Renal cortical epithelial cell (primary cell): Measurements from ENCODE around the gene RBFOX2. TPM values are rescaled to one million over a fixed set of nuclear protein-coding genes. Genes with fewer than 3 reads are reported as not detected.

ENCODE experiments used
- DNase-seq: peaks from one replicate; pipeline ENCODE4 v3.0.0-alpha.2; 2011; ENCODE audit warnings: low read depth
- total RNA-seq: library from RNA; depleted of rRNA; stranded (reverse); fragments of >200 nt; gene quantifications from 2 replicates; pipeline ENCODE4 v1.2.3, GENCODE V29; 2014

RBFOX2 gene
- total RNA-seq, 1 donor from 2014 or later = 125 TPM

GRCh38 chr22:35900483-35901168 lies 128.0 kb downstream of the RBFOX2 start:
- DNase-seq = no peak

DNA sequence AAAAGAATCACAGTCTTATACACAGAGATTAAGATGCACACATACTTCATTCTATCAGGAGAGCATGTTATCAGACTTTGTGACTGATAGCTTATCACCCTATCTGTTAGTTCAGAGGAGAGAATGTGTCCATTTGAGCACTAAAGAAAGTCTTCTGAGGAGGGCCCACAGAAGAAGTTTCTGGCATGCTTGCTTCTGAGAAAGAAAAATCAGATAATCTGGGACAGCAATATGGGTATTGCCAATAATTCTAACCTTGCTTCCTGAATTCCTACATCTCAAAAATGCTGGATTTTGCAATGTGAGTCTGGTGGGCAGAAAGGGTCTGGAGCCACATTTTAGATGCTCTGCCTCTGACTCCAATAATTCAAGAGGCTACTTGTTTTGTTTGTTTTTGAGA lies 128.9 kb downstream of the RBFOX2 start:
- no peak for DNase-seq

GRCh38 chr22:35896111-35896705 lies 132.4 kb downstream of the RBFOX2 start:
- no peak for DNase-seq

DNA sequence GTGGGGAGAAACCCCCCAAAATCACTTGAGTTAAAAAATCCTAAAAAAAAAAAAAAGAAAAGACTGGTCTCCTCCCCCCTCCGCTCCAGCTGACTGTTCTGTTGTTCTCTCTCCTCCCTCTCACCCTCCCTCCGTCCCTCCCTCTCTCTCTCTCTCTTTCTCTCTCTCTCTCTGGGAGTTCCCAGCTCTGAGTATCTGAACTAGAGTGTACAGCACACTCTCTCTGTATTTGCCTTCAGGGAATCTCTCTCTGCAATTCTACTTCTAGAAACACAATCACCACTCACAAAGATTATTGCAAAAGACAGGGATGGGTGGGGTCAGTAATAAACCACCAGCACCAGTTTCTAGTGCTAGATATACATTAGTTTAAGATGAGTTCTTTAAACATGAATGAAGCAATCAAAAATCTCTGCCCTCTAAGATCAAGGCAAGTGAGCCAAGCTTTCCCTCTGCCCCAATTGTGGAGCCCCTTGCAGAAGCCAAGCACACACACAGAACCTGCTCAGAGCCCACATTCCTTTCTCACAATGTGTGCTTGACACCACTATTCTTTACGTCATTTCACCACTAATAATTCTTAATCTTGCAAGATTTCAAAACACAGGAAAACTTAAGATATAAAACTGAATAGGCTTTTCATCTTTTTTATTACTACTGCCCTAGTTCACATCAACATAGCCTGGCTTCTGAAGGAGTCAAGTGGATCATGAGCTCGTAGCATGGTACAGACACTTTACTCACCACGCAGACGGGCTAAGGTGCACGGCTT lies 133.5 kb downstream of the RBFOX2 start:
- peak; percentile 90 for DNase-seq

DNA sequence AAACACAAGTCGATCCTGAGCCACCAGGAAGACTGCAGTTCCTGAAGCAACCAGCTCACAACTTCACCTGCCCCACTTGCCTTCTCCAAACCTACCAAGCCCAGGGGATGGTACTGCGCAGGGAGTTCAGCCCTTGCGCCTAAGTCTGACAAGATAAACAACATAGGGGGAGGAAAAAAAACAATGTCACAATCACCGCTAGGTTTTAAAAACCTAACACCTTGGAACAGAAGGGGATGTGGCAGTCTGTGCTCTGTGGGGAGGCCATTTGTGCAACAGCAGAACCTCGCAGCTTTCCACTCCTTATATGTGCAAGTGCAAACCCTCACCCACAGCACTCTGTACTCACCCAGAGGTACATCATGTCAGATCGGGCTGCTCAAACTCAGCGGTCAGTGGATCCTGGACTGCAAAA lies 134.2 kb downstream of the RBFOX2 start:
- no peak for DNase-seq

- no peak for DNase-seq
Observed at GRCh38 chr22:35893698-35894097, 134.9 kb downstream of the RBFOX2 start.

DNA sequence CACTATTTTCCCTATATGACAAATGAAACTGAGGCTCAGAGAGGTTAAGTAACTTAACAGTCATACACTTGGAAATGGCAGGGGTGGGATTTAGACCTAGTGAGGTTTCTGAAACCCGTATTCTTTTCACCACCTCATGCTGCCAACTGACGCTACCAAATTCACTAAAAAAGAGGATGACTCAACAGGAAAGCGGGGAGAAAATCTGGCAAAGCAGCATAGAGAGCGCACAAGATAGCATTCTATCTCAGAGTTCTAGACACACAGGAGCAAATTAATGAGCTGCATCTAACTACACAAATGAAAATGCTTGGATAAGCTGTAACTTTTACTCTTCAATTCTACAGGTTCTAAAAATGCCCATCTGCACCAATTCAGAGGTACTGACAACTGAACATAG lies 136.4 kb downstream of the RBFOX2 start:
- DNase-seq = peak; percentile 51

- no peak for DNase-seq
Observed at GRCh38 chr22:35891442-35891841, 137.2 kb downstream of the RBFOX2 start.

- no peak for DNase-seq
Observed at GRCh38 chr22:35889071-35889470, 139.6 kb downstream of the RBFOX2 start.

GRCh38 chr22:35888181-35888870 lies 140.3 kb downstream of the RBFOX2 start:
- DNase-seq = peak; percentile 73

DNA sequence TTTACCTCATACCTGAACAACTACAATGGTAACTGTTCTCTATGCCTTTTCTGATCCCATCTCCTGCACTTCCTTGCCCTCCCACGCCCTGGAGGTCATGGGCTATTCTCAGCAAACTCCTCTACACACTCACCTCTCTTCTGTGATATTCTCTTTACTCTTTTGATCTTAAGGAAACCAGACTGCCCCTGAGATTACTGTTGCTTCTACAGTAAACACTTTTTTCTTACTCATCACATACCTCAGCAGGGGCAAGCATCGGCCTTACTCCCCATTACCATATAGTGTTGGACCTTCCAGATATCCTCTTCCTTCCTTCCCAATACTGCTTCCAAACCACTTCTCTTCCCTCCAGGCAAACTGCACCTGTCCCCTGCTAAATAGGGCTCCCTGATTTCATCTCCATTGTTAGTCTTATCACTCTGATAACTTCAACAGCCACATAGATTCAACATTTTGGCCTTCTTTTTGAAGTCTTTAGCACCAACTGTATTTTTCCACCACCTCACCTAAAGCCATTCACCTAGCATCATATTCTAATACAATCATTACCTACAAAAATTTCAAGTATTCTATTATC lies 141.2 kb downstream of the RBFOX2 start:
- peak; percentile 43 for DNase-seq

GRCh38 chr22:35886309-35886708 lies 142.3 kb downstream of the RBFOX2 start:
- DNase-seq = peak; percentile 14

DNA sequence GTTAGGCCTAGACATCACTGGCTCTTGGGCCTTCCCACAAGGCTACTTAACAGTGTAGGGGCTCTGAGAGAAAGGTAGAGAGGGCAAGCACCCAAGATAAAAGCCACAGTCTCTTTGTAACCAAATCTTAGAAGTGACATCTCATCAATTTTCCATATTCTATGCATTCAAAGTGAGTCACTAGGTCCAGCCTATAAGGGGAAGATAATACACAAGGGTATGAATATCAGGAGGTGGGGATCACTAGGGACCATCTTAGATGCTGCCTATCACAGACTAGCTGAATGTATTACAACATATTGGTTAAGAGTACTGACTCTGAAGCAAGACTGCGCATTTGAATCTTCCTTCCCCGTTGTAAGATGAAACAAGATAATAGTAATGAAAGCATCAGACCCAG lies 144.1 kb downstream of the RBFOX2 start:
- no peak for DNase-seq

DNA sequence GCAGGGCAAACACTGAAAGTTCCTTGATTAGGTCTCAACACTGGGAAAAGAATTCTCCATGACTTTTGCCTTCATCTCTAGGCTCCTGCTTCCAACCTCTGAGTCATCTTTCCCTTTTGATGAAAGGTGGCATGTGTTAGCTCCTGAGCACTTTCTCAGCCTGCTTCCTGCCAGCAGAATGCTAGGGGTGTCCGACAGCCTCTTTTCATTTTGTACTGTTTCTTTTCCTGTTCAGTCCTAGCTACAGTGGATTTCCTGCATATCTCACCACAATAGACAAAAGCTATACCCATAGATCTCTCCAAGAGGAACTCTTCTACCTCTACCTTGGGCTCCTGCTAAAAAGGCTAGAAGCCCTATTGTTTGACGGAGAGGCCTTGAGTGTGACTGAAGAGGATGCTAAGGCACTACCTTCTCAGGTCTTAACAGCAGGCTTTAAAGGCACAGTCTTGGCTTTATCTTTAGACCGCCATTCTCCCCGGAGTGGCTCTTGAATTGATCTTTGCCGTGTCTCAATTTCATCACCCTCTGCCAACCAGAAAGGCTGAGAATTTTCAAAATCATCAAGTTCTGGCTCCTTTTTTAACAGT lies 145.5 kb downstream of the RBFOX2 start:
- peak; percentile 56 for DNase-seq

DNA sequence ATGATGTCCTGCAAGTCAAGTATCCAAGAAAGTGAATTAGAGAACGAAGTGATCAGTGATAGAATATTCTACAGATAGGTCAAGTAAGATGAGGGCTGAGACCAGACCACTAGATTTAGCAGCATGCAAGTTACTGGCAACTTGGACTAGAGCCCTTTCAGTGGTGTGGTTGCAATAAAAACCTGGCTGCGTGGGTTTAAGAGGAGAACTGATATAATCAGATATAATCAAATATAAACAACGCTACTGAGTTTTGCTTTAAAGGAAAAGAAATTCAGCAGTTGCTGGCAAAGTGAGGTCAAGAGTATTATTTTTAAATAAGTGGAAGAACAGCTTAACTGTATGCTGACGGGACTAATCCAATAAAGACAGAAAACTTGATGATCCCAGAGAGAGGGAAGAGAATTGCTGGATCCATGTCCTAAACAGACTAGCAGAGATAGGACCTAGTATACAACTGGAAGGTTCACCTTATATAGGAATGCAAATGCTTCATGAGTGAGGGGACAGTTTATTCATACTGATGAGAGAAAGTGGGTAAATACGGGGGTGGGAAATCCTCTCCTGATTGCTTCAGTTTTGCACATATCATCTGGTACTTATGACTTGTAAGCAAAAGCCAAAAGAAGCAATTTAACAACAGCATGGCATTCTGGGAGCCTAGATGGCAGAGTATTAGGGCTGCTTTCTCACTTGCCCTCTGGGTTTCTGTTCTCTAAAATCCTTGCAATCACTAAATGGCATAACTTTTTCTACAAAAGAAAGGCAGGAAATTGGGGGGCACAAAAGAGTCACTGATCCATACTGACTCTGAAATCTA lies 146.2 kb downstream of the RBFOX2 start:
- no peak for DNase-seq

DNA sequence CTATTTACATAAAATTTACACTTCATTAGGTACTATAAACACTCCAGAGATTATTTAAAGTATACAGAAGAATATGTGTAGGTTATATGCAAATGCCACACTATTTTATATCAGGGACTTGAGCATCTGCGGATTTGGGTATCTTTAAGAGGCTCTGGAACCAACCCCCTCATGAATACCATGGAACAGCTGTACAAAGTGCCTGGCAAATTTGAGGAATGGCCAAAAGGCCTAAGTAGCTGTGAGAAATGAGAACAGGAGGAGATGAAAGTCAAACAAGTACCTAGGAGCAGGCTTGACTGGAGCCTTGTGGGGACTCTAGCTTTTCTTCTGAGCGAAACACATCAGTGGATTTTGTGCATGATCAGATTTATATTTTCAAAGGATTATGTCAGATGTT lies 149.3 kb downstream of the RBFOX2 start:
- DNase-seq = no peak

GRCh38 chr22:35873426-35873825 lies 155.2 kb downstream of the RBFOX2 start:
- DNase-seq = no peak

DNA sequence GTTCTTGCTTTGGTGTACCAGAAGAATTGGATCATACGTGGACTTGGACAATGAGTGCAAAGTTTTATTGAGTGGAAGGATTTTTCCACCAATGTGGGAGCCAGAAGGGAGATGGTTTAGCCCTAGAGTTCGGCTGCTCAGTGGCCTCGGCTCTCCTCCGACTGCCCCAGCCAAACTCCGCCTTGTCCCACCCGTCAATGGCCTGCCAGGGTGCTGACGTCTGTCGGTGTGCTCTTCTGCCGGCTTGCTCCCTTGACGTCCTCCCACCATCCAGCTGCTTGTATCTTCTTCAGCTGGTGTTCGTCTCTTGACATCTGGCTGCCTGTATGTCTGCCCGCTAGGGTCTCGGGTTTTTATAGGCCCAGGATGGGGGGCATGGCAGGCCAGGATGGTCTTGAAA lies 156.2 kb downstream of the RBFOX2 start:
- DNase-seq = no peak

DNA sequence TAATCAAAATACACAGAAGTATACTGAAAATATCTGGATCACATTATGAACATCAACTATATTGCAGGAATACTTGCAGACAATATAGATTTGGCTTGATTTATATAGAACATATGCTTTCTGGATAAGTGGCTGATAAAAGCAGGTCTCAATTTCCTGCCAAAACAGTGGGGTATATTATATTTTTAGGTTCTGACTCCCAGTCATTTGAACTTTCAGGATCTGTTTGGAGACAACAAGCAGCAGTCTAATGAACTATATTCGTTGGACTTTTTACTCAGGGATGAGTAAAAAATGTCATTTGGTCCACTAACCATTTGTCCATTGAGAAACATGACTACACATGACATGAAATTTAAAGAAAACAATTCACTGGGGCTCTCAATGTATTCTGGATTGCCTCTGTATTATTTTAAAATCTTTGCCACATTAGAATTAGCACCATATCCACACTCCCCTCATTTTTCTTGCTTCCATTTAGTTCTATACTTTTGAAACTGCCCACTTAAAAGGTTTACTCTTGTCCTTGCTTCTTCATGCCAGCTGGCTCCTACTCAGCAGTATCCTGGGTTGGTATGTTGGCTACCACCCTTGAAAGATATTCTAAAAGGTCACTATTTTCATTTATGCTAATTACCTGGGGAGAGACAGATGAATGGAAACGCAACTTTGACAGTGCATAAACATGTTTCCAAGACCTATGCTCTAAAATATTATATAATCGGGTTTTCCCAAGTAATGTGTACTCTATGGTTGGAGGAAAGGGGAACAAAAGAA lies 157.9 kb downstream of the RBFOX2 start:
- no peak for DNase-seq

DNA sequence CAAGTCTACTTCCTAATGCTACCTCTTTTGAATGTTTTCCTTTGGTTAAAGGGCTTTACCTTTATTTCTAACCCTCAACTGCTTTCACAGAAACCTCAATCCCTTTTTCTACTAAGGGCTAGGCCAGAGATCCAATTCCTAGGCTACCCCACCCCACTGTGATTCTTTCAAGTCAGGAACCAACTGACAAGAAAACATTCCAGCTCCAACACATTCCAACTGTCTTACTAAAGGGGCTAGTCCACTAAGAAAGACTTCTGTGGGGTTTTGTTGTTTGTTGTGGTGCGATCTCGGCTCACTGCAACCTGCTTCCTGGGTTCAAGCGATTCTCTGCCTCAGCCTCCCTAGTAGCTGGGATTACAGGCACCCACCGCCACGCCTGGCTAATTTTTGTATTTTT lies 159.7 kb downstream of the RBFOX2 start:
- peak; percentile 51 for DNase-seq
